Karpas-422 (cell line): Measurements from ENCODE around the gene MDGA2. TPM values are rescaled to one million over a fixed set of nuclear protein-coding genes. Genes with fewer than 3 reads are reported as not detected.

Source experiments
- DNase-seq: peaks from one replicate; pipeline ENCODE4 v3.0.0-alpha.2; 2015
- H2AFZ ChIP-seq: fragments of 200-600 bp; sonication (generic); 2 replicates; pipeline ENCODE4 v1.6.1; 2014; ENCODE audit warnings: antibody characterized with exemption, low read length, mixed read lengths
- H3K27ac ChIP-seq: fragments of 200-600 bp; sonication (generic); 2 replicates; pipeline ENCODE4 v1.5.1; 2014; ENCODE audit warnings: mild to moderate bottlenecking, low read length, moderate library complexity
- H3K27me3 ChIP-seq: fragments of 200-600 bp; sonication (generic); 2 replicates; pipeline ENCODE4 v1.6.1; 2014; ENCODE audit warnings: low read length, mixed read lengths
- H3K36me3 ChIP-seq: fragments of 200-600 bp; sonication (generic); 2 replicates; pipeline ENCODE4 v1.6.1; 2014; ENCODE audit warnings: low read length, mixed read lengths; ENCODE audit not compliant: insufficient read depth
- H3K4me1 ChIP-seq: fragments of 200-600 bp; sonication (generic); 2 replicates; pipeline ENCODE4 v1.6.1; 2014; ENCODE audit warnings: mild to moderate bottlenecking, low read length, mixed read lengths
- H3K4me2 ChIP-seq: fragments of 200-600 bp; sonication (generic); 2 replicates; pipeline ENCODE4 v1.6.1; 2014; ENCODE audit warnings: low read length, low read depth, mild to moderate bottlenecking; ENCODE audit not compliant: poor library complexity, severe bottlenecking
- H3K4me3 ChIP-seq: fragments of 200-600 bp; sonication (generic); 2 replicates; pipeline ENCODE4 v1.5.1; 2014; ENCODE audit warnings: mild to moderate bottlenecking, antibody characterized with exemption, low read length, mixed read lengths
- H3K79me2 ChIP-seq: fragments of 200-600 bp; sonication (generic); 2 replicates; pipeline ENCODE4 v1.6.1; 2014; ENCODE audit warnings: mild to moderate bottlenecking, low read length, mixed read lengths
- H3K9ac ChIP-seq: fragments of 200-600 bp; sonication (generic); 2 replicates; pipeline ENCODE4 v1.6.0; 2014; ENCODE audit warnings: low read length
- H3K9me2 ChIP-seq: fragments of 200-600 bp; sonication (generic), shearing (Covaris generic); replicated peaks from 2 replicates; pipeline ENCODE4 v1.6.0; 2014; ENCODE audit warnings: mild to moderate bottlenecking, low read length, moderate library complexity; ENCODE audit not compliant: insufficient read depth
- H3K9me3 ChIP-seq: fragments of 300-700, 200-600 bp; sonication (generic); 2 replicates; pipeline ENCODE4 v1.6.1; 2014; ENCODE audit warnings: low read length, mixed read lengths
- H4K20me1 ChIP-seq: fragments of 200-600 bp; sonication (generic); 2 replicates; pipeline ENCODE4 v1.6.1; 2014; ENCODE audit warnings: mild to moderate bottlenecking, antibody characterized with exemption, low read length, low read depth; ENCODE audit not compliant: insufficient read depth
- small RNA-seq: library from RNA; depleted of rRNA; stranded (forward); fragments of <200 nt; gene quantifications from one replicate; pipeline ENCODE3, GENCODE V24; 2014
- total RNA-seq: library from RNA; depleted of rRNA; stranded (reverse); fragments of >200 nt; shearing (Covaris generic); gene quantifications from 2 replicates; pipeline ENCODE4 v1.2.3, GENCODE V29; 2014; ENCODE audit warnings: low replicate concordance

MDGA2 gene
- total RNA-seq, 1 experiment from 2014 or later, result not detected

- Histone ChIP-seq H3K4me3 (no peak overlapping the region), H3K36me3 (no peaks in the 10 kb centered on the region), H2AFZ (no peak overlapping the region), H3K79me2 (no peaks in the 10 kb centered on the region), H3K4me1 (no peaks in the 10 kb centered on the region), H4K20me1 (no peaks in the 10 kb centered on the region), H3K27me3 (no peaks in the 10 kb centered on the region), H3K9me2 (no peaks in the 10 kb centered on the region), H3K9me3 (peaks cover 70% of the 10 kb centered on the region), H3K27ac (no peak overlapping the region), H3K4me2 (no peak overlapping the region), H3K9ac (no peak overlapping the region)
- no peak for DNase-seq
Measured at GRCh38 chr14:46818147-46818546, 857.3 kb downstream of the MDGA2 start.

- H3K9me3 ChIP-seq, result peaks cover 73% of the 10 kb centered on the region
- H3K27me3 ChIP-seq, result no peaks in the 10 kb centered on the region
- H2AFZ ChIP-seq, result no peak overlapping the region
- no peak overlapping the region for H3K9ac ChIP-seq
- no peaks in the 10 kb centered on the region for H3K4me1 ChIP-seq
- H3K4me3 ChIP-seq, result no peak overlapping the region
- H3K4me2 ChIP-seq, result no peak overlapping the region
- no peaks in the 10 kb centered on the region for H3K36me3 ChIP-seq
- H3K9me2 ChIP-seq, result no peaks in the 10 kb centered on the region
- no peak for DNase-seq
- no peak overlapping the region for H3K27ac ChIP-seq
- H3K79me2 ChIP-seq, result no peaks in the 10 kb centered on the region
- no peaks in the 10 kb centered on the region for H4K20me1 ChIP-seq
Measured at GRCh38 chr14:46793144-46793543, 882.3 kb downstream of the MDGA2 start.

Small RNAs within 50 kb of the gene (small RNA-seq; reads per million reads assigned to genes)
- not detected for gene RF00402
